ENCODE data around the gene ATP1B4.

GRCh38 chrX:120358737-120359456 lies 3.0 kb upstream of the ATP1B4 start:
- TF ChIP-seq CTCF (IDR thresholded peaks at IDR 0.05; ENCODE audit: borderline replicate concordance, extremely low read depth, low read length, poor library complexity, severe bottlenecking) (no peak), EZH2 (IDR thresholded peaks at IDR 0.05; ENCODE audit: borderline replicate concordance, low read depth, low read length, severe bottlenecking) (no peak)

Data from DND-41 (cell line).